Stimulated activated naive CD8-positive, alpha-beta T cell treated with anti-CD3 and anti-CD28 coated beads, Interleukin-15, Interleukin-2, amounts not matched to agents 100 ng/mL and 50 ng/mL, for 24 hours (primary cell): ENCODE results near the gene FAM131B.

Source experiments
- H3K27ac Mint-ChIP-seq: one replicate; pipeline ENCODE4 v1.8.0; 2021; ENCODE audit warnings: mild to moderate bottlenecking, mixed read lengths
- H3K27me3 Mint-ChIP-seq: one replicate; pipeline ENCODE4 v1.8.0; 2021; ENCODE audit warnings: mixed read lengths
- H3K36me3 Mint-ChIP-seq: one replicate; pipeline ENCODE4 v1.8.0; 2021; ENCODE audit warnings: low read depth, mixed read lengths
- H3K4me1 Mint-ChIP-seq: one replicate; pipeline ENCODE4 v1.8.0; 2021; ENCODE audit warnings: low read depth, mixed read lengths
- H3K4me3 Mint-ChIP-seq: one replicate; pipeline ENCODE4 v1.8.0; 2021; ENCODE audit warnings: mild to moderate bottlenecking, mixed read lengths
- H3K9me3 Mint-ChIP-seq: one replicate; pipeline ENCODE4 v1.8.0; 2021; ENCODE audit warnings: mixed read lengths

FAM131B gene

DNA sequence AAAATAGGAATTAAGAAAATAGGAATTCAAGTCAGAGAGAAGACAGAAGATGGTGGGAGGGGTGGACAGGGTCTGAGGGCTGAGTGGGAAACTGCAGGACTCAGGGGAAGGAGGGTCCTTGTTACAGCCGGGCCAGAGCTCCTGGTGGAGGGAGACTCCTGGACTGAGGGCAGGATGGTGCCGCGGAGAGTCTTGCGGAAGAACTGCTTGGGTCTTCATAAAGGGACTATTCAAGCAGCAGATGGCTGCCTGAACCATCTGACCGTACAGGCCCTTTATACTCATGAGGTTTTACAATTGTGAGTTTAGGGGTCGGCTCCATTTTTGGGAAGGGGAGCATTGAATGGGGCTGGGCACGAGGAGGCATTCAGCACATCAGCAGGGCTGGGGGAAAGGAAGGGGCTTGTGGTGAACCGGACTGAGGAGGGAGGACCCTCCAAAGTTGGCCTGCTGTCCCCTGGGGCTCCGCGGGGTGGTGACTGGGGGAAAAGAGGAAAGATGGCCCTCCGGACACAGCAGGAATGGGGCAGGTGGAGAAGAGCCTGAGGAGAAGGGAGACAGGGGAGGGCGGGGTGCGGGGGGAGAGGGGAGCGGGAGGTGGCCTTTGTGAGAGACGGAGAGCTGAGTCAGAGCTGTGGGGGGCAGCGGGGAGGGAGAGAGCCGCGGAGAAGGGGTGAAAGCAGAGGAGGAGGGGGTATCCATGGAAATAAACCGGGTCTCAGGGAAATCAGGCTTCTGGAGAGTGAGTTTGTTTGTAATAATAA, 1.5 kb downstream of the FAM131B start:
- Mint-ChIP-seq H3K36me3 (no peaks in the 10 kb centered on the region), H3K27me3 (peaks cover 33% of the 10 kb centered on the region), H3K4me3 (peak overlapping the region; percentile 33), H3K27ac (no peak overlapping the region), H3K4me1 (no peaks in the 10 kb centered on the region), H3K9me3 (no peaks in the 10 kb centered on the region)

DNA sequence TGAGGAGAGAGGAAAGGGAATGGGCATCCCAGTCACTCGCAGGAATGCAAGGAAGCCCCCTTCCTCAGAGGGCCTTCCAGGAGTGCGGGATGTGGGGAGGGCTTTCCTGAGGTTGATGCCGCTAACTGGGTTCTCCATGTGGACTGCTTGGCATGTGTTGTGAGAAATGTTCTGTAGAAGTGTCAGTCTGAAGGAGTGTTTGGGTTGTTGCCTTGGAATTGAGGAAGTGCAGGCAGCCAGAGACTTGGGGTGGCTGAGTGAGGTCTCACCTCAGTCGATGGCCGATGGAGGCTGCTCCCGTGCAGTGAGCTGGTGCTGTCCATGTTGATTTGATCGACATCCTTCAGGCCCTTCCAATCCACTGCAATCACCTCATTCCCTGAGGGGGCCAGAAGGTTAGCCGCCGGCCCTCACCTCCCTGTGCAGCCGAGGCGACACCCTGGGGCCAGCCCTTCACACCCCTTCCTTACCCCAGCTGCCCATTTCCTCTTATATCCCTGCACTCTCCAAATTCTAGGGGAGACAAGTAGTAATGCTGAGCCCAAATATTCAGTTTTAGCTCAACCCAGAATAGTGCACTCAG, 2.7 kb downstream of the FAM131B start:
- Mint-ChIP-seq H3K27me3 (peaks cover 28% of the 10 kb centered on the region), H3K9me3 (no peaks in the 10 kb centered on the region), H3K4me1 (no peaks in the 10 kb centered on the region), H3K36me3 (no peaks in the 10 kb centered on the region), H3K4me3 (no peak overlapping the region), H3K27ac (no peak overlapping the region)

DNA sequence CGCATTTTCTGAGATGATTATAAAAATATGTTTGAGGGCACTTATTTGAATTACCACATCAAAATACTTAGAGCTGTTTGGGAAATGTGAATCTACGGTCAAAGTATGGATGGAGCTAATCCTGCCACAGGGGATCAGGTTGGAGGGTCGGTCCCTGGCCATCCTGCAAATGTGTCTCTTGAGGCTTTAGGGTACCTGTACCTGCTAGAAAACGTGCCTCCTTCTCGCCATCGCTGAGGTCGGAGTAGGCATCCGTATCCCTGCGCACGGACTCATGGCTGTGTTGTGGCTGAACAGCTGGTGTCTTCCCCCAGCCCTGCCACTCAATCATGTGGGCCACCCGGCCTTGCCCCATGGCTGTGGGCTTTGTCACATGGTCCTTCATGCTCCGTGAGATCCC, 3.9 kb downstream of the FAM131B start:
- Mint-ChIP-seq H3K36me3 (no peaks in the 10 kb centered on the region), H3K4me1 (no peaks in the 10 kb centered on the region), H3K4me3 (no peak overlapping the region), H3K27me3 (peaks cover 16% of the 10 kb centered on the region), H3K9me3 (no peaks in the 10 kb centered on the region), H3K27ac (no peak overlapping the region)

DNA sequence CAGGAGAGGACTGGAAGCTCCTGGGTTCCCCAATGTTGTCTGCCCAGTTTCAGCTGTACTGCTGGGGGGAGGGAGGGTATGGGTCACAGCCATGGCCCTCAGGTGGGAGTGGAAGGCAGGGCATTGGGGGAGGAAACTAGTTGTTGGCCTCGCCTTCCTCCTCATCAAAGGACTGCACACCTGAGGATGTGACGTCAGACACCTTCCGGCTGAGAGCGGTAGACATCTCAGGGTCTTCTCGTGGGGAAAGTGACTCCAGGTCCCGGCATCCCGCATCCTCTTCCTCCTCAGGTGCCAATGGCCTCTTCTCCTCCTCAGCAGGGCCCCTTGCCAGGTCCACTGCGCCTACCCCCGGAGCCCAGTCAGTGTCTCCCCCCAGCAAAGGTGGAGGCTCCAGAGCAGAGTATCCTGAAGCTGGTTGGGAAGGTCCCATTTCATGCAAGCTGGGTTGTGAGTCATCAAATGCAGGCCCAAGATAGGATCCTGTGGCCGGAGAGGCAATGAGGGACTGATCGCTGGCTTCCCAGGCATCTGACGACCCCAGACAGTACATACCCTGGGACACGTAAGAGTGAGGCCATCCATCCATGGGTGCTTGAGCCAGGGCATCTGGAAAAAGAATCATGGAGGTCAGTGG, 6.0 kb downstream of the FAM131B start:
- peaks cover 9% of the 10 kb centered on the region for H3K27me3 Mint-ChIP-seq
- H3K4me3 Mint-ChIP-seq = no peak overlapping the region
- H3K36me3 Mint-ChIP-seq = no peaks in the 10 kb centered on the region
- no peak overlapping the region for H3K27ac Mint-ChIP-seq
- no peaks in the 10 kb centered on the region for H3K9me3 Mint-ChIP-seq
- H3K4me1 Mint-ChIP-seq = no peaks in the 10 kb centered on the region

DNA sequence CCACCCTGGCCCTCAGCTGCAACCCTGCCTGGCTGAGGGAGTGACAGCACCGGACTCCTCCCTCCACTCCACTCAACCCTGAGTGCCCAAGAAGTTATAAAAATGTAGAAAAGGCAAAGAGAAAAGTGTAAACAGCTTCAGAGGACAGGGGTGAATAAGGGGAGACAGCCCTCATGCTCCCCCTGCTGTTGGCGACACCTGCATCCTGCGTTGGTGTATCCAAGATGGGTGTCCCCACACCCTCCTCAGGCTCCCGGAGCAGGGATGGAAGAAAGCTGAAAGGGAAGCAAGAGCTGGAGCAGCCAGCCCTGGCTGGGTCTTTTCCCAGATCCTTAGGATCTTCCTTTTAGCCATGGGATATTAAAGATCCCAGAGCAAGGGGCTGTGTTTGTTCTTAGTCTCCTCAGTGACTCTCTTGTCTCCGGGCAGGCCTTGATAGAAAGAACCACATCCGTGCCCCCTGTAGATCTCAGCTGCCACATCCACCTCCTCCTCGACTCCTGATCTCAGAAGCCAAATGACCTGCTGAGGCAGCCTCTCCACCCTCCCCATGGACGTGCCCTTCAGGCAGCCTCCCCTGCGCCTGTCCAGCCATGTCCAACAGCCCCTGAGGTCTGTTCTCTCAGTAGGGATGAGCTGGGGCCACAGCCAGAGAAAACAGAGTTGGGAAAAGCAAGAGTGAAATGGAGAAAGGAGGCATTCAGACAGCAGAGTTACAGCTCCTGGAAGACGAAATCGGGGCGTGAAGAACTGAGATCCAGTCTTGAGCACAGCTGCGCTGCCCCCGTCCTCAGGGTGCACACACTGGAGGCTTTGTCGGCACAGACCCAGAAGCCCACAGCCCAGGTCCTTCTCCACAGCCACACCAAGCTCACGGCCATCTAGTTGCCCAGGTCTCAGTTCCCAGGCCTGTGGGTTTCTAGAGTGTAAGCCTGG, 6.8 kb downstream of the FAM131B start:
- H3K27ac Mint-ChIP-seq = no peak overlapping the region
- H3K4me3 Mint-ChIP-seq = no peak overlapping the region
- no peaks in the 10 kb centered on the region for H3K4me1 Mint-ChIP-seq
- no peaks in the 10 kb centered on the region for H3K36me3 Mint-ChIP-seq
- no peaks in the 10 kb centered on the region for H3K9me3 Mint-ChIP-seq
- peaks cover 5% of the 10 kb centered on the region for H3K27me3 Mint-ChIP-seq

DNA sequence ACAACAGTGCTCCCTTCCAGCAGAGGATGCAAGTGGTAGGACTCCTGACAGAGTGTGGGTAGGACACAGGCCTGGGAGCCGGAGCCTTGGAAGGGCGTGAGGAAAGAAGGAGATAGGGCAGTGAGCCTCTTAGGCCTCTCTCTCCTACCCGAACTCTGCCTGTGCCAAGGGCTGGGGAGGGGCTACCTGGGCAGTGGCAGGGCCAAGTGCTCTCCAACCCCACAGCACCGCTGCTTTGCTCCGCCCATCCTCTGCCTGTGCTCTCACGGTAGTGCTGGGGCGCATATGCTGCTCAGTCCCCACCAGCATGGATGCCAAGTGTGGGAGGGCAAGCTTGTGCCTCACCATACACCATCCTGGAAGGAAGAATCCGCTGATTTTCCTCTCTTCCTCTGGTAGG, 7.5 kb downstream of the FAM131B start:
- H3K9me3 Mint-ChIP-seq = no peaks in the 10 kb centered on the region
- no peaks in the 10 kb centered on the region for H3K36me3 Mint-ChIP-seq
- no peak overlapping the region for H3K27ac Mint-ChIP-seq
- H3K4me3 Mint-ChIP-seq = no peak overlapping the region
- H3K27me3 Mint-ChIP-seq = no peaks in the 10 kb centered on the region
- no peaks in the 10 kb centered on the region for H3K4me1 Mint-ChIP-seq

DNA sequence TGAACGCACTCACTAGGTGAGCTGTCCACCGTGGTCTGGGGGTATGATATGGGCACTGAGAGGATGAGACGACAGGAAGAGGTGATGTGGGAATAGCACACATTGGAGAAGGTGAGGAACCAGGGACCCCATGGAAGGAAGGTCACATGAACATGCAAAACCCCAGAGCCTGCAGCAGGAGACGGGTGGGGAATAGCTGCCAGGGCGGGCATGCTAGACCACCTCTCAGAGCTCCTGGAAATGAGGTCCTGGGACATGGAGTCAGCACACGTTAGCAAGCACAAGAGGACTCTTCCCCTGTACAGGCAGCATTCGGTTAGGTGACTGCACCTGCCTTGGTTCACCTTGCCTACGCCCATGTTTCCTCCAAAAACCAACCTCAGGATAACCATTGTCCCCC, 8.1 kb downstream of the FAM131B start:
- H3K27ac Mint-ChIP-seq = no peak overlapping the region
- H3K4me3 Mint-ChIP-seq = no peak overlapping the region
- H3K4me1 Mint-ChIP-seq = no peaks in the 10 kb centered on the region

DNA sequence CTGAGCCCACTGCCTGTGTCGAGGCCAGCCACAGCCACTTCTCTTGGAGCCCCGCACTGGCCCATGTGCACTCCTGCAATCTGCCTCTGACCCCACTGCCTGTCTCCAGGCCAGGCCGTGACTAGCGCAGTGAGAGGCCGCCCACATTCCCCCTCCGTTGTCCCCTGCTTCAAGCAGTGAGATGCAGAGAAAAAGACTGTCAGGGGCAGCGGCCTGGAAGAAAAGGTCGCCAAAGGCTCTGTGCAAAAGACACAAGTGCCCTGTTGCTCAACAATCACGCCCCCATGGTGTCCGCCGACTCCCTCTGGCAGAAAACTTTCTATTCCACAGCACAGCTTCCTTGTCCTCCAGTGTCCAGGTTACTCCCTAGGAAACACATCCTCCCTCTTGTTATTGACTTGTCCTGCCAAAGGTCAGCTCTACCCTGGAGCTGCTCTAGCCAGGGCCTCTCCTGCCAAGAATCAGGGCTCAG, 9.9 kb downstream of the FAM131B start:
- H3K27me3 Mint-ChIP-seq = no peaks in the 10 kb centered on the region
- H3K27ac Mint-ChIP-seq = no peak overlapping the region
- no peaks in the 10 kb centered on the region for H3K4me1 Mint-ChIP-seq
- H3K4me3 Mint-ChIP-seq = no peak overlapping the region
- no peaks in the 10 kb centered on the region for H3K36me3 Mint-ChIP-seq
- H3K9me3 Mint-ChIP-seq = no peaks in the 10 kb centered on the region

More for the DNA sequence above, 8.1 kb downstream of the FAM131B start:
- H3K36me3 Mint-ChIP-seq = no peaks in the 10 kb centered on the region
- H3K27me3 Mint-ChIP-seq = no peaks in the 10 kb centered on the region
- H3K9me3 Mint-ChIP-seq = no peaks in the 10 kb centered on the region

DNA sequence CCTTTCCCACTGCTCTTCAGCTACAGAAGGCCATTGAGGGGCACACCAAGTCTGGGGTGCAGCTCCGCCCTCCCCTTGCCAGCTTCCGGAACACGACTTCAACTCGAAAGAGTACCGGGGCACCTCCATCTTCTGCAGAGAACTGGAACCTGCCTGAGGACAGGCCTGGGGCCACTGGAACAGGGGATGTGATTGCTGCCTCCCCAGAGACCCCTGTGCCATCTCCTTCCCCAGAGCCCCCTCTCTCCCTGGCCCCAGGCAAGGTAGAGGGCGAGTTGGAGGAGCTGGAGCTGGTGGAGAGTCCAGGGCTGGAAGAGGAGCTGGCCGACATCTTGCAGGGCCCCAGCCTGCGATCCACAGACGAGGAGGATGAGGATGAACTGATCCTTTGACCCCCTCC, 10.9 kb downstream of the FAM131B start:
- no peak overlapping the region for H3K4me3 Mint-ChIP-seq
- peaks cover 5% of the 10 kb centered on the region for H3K27me3 Mint-ChIP-seq
- no peaks in the 10 kb centered on the region for H3K9me3 Mint-ChIP-seq
- H3K27ac Mint-ChIP-seq = no peak overlapping the region
- no peaks in the 10 kb centered on the region for H3K4me1 Mint-ChIP-seq
- no peaks in the 10 kb centered on the region for H3K36me3 Mint-ChIP-seq

DNA sequence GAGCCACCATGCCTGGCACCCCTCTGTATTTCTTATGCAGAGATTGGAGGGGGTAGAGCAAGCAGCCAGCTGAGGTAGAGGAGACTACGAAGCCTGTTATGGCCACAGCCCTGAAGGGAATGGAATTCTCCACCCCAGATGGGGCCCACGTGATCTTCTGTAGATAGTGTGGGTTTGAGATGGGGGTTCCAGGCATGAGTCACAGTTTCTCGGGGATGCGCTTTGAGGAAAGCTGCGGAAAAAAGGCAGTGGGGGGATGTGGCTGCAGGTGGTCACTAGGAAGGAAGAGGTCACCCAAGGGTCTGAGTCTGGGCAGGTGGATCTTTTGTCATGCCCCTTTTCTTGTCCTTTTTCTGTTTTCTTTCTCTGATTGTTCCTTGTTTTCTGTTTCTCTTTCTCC, 11.5 kb downstream of the FAM131B start:
- Mint-ChIP-seq H3K9me3 (no peaks in the 10 kb centered on the region), H3K27ac (no peak overlapping the region), H3K27me3 (peaks cover 11% of the 10 kb centered on the region), H3K36me3 (no peaks in the 10 kb centered on the region), H3K4me1 (peaks cover under 1% of the 10 kb centered on the region), H3K4me3 (no peak overlapping the region)

DNA sequence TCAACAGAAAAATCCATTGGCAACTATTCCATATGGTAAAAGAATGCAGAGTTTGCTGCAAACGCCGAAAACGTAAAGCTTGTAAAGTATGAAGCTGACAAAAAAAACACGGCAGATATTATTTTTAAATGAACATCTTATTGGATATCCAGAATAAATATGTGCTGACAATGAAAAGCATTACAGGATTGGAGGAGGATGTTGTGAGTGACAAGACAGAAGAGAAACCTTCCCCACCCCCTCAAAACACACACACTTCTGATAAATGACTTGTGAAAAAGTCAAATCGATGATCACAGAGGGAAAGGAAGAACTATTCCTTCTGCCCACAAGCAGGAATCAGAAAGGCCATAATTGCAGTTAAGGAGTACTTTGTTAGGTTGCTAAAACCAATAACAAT, 14.6 kb downstream of the FAM131B start:
- Mint-ChIP-seq H3K4me3 (no peak overlapping the region), H3K4me1 (peaks cover 12% of the 10 kb centered on the region), H3K9me3 (no peaks in the 10 kb centered on the region), H3K27me3 (peaks cover 12% of the 10 kb centered on the region), H3K36me3 (no peaks in the 10 kb centered on the region), H3K27ac (no peak overlapping the region)

DNA sequence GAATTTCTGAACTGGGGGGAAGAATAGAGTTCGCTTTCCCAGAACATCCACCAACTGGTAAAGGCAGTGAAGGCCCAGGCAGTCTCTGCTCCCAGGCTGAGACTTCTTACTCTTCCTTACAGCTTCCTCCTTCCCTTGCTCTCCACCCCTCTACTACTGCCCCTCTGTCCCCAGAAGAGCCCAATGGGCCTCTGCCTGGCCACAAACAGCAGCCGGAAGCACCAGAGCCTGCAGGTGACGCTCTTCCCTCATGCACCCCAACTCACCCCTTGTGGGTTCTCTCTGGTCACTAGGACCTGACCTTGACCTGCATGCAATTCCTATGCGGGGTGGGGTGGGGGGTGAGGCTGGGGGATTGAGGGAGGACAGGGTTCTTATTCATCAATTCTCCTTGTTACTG, 16.5 kb downstream of the FAM131B start:
- H3K36me3 Mint-ChIP-seq = no peaks in the 10 kb centered on the region
- H3K9me3 Mint-ChIP-seq = no peaks in the 10 kb centered on the region
- H3K27ac Mint-ChIP-seq = no peak overlapping the region
- H3K4me3 Mint-ChIP-seq = no peak overlapping the region
- peaks cover 12% of the 10 kb centered on the region for H3K4me1 Mint-ChIP-seq
- H3K27me3 Mint-ChIP-seq = peaks cover 12% of the 10 kb centered on the region

DNA sequence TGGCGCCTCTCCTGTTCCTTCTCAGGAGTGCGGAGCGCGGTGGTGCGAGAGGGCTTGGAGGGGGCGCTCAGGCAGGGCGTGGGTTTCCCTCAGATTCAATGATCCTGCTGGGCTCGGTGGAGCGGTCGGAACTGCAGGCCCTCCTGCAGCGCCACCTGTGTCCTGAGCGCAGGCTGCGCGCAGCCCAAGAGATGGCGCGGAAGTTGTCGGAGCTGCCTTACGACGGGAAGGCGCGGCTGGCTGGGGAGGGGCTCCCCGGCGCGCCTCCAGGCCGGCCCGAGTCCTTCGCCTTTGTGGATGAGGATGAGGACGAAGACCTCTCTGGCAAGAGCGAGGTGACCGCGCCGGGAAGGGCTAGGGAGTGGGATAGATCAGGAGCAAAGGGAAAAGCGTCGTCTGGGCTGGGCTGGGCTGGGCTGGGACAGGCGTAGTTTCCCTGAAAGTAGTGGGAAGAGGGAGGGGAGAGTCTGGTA, 17.0 kb downstream of the FAM131B start:
- Mint-ChIP-seq H3K4me3 (peak overlapping the region; percentile 71), H3K36me3 (no peaks in the 10 kb centered on the region), H3K27me3 (peaks cover 12% of the 10 kb centered on the region), H3K27ac (peak overlapping the region; percentile 63), H3K9me3 (no peaks in the 10 kb centered on the region), H3K4me1 (peaks cover 12% of the 10 kb centered on the region)

DNA sequence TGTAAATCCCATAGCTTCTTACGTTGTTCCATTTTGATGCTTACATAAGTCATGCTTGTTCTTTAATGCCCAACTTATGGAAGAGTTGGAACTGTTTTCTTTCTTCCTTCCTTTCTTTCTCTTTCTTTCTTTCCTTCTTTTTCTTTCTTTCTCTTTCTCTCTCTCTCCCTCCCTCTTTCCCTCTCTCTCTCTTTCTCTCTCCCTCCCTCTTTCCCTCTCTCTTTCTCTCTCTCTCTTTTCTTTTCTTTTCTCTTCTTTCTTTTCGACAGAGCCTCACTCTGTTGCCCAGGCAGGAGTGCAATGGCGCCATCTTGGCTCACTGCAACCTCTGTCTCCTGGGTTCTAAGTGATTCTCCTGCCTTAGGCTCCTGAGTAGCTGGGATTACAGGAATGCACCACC, 18.9 kb downstream of the FAM131B start:
- Mint-ChIP-seq H3K36me3 (no peaks in the 10 kb centered on the region), H3K4me1 (peaks cover 12% of the 10 kb centered on the region), H3K4me3 (no peak overlapping the region), H3K27ac (no peak overlapping the region), H3K27me3 (peaks cover 16% of the 10 kb centered on the region), H3K9me3 (no peaks in the 10 kb centered on the region)
